ENCODE data around the gene MTA1. TPM values are rescaled to one million over a fixed set of nuclear protein-coding genes. Genes with fewer than 3 reads are reported as not detected.
A peak's percentile ranks its signal among the peaks of the same experiment; 100 is the strongest.

Gene MTA1
- total and polyA plus RNA-seq, 8 donors: 24.9 to 183 (median 54.1) TPM

GRCh38 chr14:105485739-105486162, 66.1 kb downstream of the MTA1 start:
- peak in 1 of 2 donors; percentile 84 for DNase-seq
- peak overlapping the region in 3 of 4 donors; percentile 46 to 91 (median 84) for H3K4me3 ChIP-seq
- WGBS, 5 donors: 27 to 46% (median 35%) methylated on average over 11 to 12 of the region's 12 CpGs
- H3K4me1 ChIP-seq: peaks cover 82 to 96% (median 91%) of the 10 kb centered on the region in 4 donors
- no peaks in the 10 kb centered on the region for H3K9me3 ChIP-seq
- H3K27ac ChIP-seq: peak overlapping the region; percentile 13 to 97 (median 82)
- no peak for TF ChIP-seq POLR2AphosphoS5 (IDR thresholded peaks at IDR 0.05)
- intact Hi-C loops (cut with DNase I; ENCODE audit: low total_unique reads): no loop called here
- no peaks in the 10 kb centered on the region for H3K36me3 ChIP-seq
- peaks cover 0 to 49% (median 10%) of the 10 kb centered on the region in 3 donors for H3K27me3 ChIP-seq

DNA sequence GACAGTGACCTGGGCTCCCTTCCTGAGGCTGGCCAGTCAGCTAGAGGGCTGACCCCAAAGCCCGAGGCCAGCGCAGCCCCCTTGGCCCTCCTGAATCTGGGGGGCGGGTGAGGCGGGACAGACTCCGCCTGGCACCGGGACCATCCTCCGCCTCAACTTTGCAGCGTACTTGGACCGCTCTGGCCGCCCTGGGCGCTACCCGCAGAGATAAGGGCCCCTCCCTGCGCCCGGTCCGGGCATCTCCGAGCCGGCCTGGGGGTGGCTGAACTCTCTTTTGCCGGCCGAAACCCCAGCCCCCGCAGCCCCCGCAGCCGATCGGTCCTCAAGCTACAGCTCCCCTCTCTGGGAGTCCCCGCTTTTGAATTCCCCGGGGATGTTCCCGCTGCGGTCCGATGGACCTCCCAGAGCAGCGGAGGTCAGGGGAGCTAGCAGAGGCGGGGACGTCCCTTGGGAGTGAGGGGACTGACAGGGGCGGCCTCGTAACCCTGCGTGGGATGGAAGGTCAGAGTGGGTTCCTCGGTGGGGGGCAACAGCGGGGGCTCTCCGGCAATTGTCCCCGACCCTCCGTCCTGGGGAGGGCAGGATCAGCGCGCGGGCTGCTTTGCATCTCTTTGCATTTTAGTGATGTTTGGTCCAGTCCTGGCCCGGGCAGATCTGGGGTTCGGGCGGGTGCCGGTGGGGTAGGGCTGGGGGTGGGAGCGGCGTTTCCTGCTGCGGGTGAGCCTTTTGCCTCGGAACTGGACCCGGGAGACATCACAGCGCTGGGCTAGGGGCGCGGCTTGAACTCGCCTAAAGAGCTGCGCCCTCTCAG, 66.7 kb downstream of the MTA1 start, which contains the start of gene CRIP1:
Gene CRIP1, plus strand, starts transcription at position 724 of the 811 bp plus-strand sequence. CDS start 374 bp downstream, outside the sequence.
- TF ChIP-seq POLR2A (IDR thresholded peaks at IDR 0.05) (no peak), POLR2AphosphoS5 (IDR thresholded peaks at IDR 0.05) (no peak), EP300 (IDR thresholded peaks at IDR 0.05) (no peak), CTCF (IDR thresholded peaks at IDR 0.05) (no peak)
- Histone ChIP-seq H3K36me3 (no peaks in the 10 kb centered on the region), H3K27me3 (peaks cover 0 to 49% (median 10%) of the 10 kb centered on the region in 3 donors), H3K27ac (peak within 1 kb of the TSS; percentile 40 to 97 (median 82)), H3K4me1 (peaks cover 76 to 92% (median 86%) of the 10 kb centered on the region in 4 donors), H3K4me3 (peak within 1 kb of the TSS; percentile 42 to 91 (median 65)), H3K9me3 (no peaks in the 10 kb centered on the region)
- 0 to 8% (median 7%) methylated on average over 6 to 56 of the region's 56 CpGs for WGBS, 5 donors
- intact Hi-C loops (cut with DNase I; ENCODE audit: low total_unique reads): no loop called here
- DNase-seq: peak in 1 of 2 donors; percentile 53

- Histone ChIP-seq H3K4me1 (peaks cover 69 to 92% (median 86%) of the 10 kb centered on the region in 4 donors), H3K27me3 (peaks cover 0 to 49% (median 10%) of the 10 kb centered on the region in 3 donors), H3K27ac (peak overlapping the region; percentile 40 to 97 (median 82)), H3K9me3 (no peaks in the 10 kb centered on the region), H3K4me3 (peak overlapping the region; percentile 42 to 91 (median 65)), H3K36me3 (no peaks in the 10 kb centered on the region)
- WGBS, 5 donors: 0 to 4% (median 1%) methylated on average over 13 to 45 of the region's 45 CpGs; no CpG with 5 or more reads in 1 of the 5 donors
- TF ChIP-seq POLR2AphosphoS5 (IDR thresholded peaks at IDR 0.05) (no peak), EP300 (IDR thresholded peaks at IDR 0.05) (no peak), POLR2A (IDR thresholded peaks at IDR 0.05) (no peak), CTCF (IDR thresholded peaks at IDR 0.05) (no peak)
- intact Hi-C loops (cut with DNase I; ENCODE audit: low total_unique reads): no loop called here
- DNase-seq: peak in 1 of 2 donors; percentile 80
These were observed 67.4 kb downstream of the MTA1 start for GRCh38 chr14:105486974-105487448.

- 0 to 3% (median 2%) methylated on average over 2 to 48 of the region's 48 CpGs for WGBS, 5 donors
- peaks cover 0 to 49% (median 10%) of the 10 kb centered on the region in 3 donors for H3K27me3 ChIP-seq
- H3K27ac ChIP-seq: peak overlapping the region; percentile 40 to 97 (median 82)
- H3K4me1 ChIP-seq: peaks cover 64 to 92% (median 84%) of the 10 kb centered on the region in 4 donors
- H3K4me3 ChIP-seq: peak overlapping the region; percentile 42 to 91 (median 65)
- peak; percentile 62 to 79 for DNase-seq
- intact Hi-C loops (cut with DNase I; ENCODE audit: low total_unique reads): no loop called here
- no peaks in the 10 kb centered on the region for H3K9me3 ChIP-seq
- H3K36me3 ChIP-seq: no peaks in the 10 kb centered on the region
- TF ChIP-seq POLR2AphosphoS5 (IDR thresholded peaks at IDR 0.05) (no peak), CTCF (IDR thresholded peaks at IDR 0.05) (no peak), EP300 (IDR thresholded peaks at IDR 0.05) (no peak)
These were observed 67.9 kb downstream of the MTA1 start for GRCh38 chr14:105487449-105487985.

Data from stomach (tissue), 9 donors.